Right lung (tissue), 5 donors: ENCODE results near the gene IL17D. TPM values are rescaled to one million over a fixed set of nuclear protein-coding genes. Genes with fewer than 3 reads are reported as not detected.
"Not testable (repeated sequence)": the region's sequence is repeated elsewhere in the genome, so short reads cannot be mapped to it uniquely, and the experiment has no call there.

Source experiments
- DNase-seq, 2 donors: peaks; one replicate each; pipeline ENCODE4 v3.0.0-alpha.2; 2013
- polyA plus RNA-seq, 5 donors: library from polyadenylated mRNA; unstranded; fragments of 120-200 nt; gene quantifications; one replicate each; pipeline versions ENCODE4 v1.2.1 to v1.2.3, GENCODE V29; 2013; ENCODE audit warnings: inconsistent platforms in 1 of 5, low replicate concordance in 1 of 5; ENCODE audit not compliant: insufficient read length in 5 of 5, insufficient read depth in 1 of 5

IL17D gene
- polyA plus RNA-seq, 5 donors, result 8.0 to 13.3 (median 9.1) TPM

- no peak for DNase-seq
These were observed 14.4 kb downstream of the IL17D start for GRCh38 chr13:20717581-20718542.

GRCh38 chr13:20718958-20719566, 15.6 kb downstream of the IL17D start:
- no peak for DNase-seq

GRCh38 chr13:20719783-20720182, 16.3 kb downstream of the IL17D start:
- no peak for DNase-seq

DNA sequence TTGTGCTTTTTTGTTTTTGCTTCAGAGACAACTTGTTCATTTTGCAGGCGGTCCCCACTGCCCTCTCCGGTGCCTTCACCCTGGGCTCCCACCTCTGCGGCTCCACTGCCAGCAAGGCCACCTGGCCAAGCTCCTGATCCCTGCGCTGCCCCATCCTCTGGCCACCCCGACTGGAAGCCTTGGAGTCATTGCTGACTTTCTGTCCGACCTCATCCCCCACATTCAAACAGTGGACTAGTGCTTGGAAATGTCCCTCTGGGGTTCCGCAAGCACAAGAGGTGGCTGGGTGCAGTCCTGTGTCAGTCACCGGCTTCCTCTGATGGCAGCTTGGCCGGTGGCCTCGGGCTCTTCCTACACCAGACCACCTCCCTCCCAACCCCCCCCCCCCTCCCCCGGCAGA, 17.0 kb downstream of the IL17D start:
- DNase-seq, result no peak

DNA sequence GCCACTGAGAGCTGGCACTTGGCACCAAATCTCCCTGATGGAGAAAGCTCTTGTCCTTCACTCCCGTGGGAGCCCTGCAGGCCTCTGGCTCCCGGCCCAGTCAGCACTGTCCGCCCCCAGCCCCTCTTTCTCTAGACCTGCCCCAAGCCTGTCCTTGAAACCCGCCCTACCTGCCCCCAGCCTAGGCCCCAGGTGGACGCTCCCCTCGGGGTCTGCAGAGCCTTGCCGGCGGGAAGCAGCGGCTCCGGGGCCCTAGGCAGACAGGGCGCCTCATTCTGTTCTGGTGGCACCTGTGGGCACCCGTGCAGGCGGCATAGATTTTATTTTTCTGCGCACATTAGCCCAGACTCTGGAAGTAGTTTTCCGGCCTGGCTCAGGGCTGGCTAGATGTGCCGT, 17.6 kb downstream of the IL17D start:
- DNase-seq, result no peak

DNA sequence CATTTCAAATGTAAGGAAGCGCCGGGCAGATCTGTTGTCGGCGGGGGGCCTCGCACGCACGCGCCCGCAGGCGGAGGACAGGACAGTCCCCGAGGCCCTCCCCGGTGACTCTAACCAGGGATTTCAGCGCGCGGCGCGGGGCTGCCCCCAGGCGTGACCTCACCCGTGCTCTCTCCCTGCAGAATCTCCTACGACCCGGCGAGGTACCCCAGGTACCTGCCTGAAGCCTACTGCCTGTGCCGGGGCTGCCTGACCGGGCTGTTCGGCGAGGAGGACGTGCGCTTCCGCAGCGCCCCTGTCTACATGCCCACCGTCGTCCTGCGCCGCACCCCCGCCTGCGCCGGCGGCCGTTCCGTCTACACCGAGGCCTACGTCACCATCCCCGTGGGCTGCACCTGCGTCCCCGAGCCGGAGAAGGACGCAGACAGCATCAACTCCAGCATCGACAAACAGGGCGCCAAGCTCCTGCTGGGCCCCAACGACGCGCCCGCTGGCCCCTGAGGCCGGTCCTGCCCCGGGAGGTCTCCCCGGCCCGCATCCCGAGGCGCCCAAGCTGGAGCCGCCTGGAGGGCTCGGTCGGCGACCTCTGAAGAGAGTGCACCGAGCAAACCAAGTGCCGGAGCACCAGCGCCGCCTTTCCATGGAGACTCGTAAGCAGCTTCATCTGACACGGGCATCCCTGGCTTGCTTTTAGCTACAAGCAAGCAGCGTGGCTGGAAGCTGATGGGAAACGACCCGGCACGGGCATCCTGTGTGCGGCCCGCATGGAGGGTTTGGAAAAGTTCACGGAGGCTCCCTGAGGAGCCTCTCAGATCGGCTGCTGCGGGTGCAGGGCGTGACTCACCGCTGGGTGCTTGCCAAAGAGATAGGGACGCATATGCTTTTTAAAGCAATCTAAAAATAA, 18.2 kb downstream of the IL17D start:
- peak in 1 of 2 donors; percentile 40 for DNase-seq

- DNase-seq, result no peak
These were observed 24.4 kb downstream of the IL17D start for GRCh38 chr13:20727856-20728255.

GRCh38 chr13:20728579-20729311, 25.2 kb downstream of the IL17D start:
- DNase-seq, result no peak

GRCh38 chr13:20729633-20730585, 26.4 kb downstream of the IL17D start:
- no peak for DNase-seq

- DNase-seq, result no peak
These were observed 35.1 kb downstream of the IL17D start for GRCh38 chr13:20738616-20739015.

DNA sequence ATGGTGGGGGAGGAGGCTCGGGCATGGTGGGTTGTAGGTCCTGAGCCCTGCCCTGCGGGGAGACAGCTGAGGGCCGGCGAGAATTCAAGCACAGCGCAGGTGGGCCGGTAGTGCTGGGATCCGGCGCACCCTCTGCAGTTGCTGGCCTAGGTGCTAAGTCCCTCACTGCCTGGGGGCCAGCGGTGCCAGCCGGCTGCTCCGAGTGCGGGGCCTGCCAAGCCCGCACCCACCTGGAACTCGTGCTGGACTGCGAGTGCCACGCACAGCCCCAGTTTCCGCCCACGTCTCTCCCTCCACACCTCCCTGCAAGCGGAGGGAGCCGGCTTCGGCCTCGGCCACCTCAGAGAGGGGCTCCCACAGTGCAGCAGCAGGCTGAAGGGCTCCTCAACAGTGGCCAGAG, 36.5 kb downstream of the IL17D start:
- DNase-seq, result no peak

DNA sequence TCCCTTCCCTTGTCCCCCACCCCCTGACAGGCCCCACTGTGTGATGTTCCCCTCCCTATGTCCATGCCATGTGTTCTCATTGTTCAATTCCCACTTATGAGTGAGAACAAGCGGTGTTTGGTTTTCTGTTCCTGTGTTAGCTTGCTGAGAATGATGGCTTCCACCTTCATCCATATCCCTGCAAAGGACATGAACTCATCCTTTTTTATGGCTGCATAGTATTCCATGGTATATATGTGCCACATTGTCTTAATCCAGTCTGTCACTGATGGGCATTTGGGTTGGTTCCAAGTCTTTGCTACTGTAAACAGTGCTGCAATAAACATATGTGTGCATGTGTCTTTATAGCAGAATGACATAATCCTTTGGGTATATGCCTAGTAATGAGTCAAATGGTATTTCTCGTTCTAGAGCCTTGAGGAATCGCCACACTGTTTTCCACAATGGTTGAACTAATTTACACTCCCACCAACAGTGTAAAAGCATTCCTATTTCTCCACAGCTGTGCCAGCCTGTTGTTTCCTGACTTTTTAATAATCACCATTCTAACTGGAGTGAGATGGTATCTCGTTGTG, 40.4 kb downstream of the IL17D start:
- not testable (repeated sequence) for DNase-seq

DNA sequence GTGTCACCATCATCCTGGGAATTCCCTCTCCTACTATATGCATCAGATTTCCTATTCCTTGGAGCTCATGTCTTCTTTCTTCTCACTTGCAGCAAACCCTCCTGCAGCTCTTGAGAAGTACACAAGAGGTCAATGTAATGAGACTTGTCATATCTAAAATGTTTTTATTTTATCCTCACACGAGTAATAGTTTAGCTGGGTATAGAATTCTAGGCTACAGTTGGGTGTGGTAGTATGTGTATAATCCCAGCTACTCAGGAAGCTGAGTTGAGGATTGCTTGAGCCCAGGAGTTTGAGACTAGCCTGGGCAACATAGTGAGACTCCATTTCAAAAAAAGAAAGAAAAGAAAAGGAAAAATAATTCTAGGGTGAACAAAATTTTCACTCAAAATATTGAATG, 45.9 kb downstream of the IL17D start:
- no peak for DNase-seq

GRCh38 chr13:20754009-20754408, 50.5 kb downstream of the IL17D start:
- DNase-seq, result no peak

DNA sequence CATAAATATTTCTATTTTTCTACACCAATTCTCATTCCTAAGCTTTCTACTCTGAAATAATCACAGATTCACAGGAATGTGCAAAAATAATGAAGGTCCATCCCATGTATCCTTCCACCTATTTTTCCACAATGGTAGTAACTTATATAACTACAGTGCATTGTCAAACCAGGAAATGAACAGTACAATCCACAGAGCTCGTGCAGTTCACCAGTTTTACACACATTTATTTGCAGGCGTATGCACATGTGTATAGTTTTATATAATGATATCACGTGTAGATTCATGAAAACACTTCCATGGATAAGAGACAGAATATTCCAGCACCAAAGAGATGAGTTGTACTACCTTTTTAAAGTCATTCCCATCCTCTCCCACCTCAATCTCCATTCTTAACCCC, 57.4 kb downstream of the IL17D start:
- DNase-seq, result no peak

DNA sequence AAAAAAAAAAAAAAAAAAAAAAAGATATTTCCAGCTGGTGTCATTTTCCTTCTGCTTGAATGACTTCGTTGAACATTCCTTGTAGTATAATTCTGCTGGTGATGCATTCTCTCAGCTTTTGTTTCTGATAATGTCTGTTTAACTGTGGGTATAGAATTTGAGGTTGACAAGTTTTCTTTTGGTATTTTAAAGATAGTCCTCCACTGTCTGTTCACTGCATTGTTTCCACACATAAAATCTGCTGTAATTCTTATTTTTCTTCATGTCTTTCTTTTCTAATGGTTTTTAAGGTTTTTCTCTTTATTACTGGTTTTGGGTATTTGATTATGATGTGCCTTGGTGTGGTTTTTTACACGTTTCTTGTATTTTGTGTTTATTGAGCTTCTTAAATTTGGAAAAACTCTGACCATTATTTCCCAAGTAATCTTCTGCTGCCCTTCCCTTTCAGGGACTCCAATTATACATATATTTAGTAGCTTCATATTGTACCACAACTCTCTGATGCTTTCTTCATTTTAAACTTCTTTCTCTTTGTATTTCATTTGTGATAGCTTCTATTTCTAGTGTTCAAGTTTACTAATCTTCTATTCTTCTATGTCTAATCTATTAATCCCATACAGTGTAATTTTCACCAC, 63.9 kb downstream of the IL17D start:
- no peak for DNase-seq

DNA sequence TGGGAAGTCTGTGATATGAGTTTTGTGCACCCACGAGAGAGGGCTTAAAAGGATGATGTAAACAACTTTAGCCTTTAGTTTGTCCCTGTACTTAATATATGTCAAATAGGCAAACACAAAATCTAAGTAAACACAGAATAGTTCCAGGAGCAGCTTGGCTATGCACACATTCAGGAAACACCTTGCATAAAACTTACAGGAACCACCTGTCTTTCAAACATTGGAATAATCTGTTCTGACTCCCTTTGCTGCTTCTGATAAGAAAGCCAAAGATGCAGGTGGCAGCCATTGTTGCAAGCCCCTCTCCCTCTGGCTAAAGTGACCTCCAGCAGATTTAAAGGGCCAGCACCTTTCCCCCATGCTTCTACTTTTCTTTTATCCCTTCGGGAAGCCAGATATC, 65.6 kb downstream of the IL17D start:
- DNase-seq, result no peak

DNA sequence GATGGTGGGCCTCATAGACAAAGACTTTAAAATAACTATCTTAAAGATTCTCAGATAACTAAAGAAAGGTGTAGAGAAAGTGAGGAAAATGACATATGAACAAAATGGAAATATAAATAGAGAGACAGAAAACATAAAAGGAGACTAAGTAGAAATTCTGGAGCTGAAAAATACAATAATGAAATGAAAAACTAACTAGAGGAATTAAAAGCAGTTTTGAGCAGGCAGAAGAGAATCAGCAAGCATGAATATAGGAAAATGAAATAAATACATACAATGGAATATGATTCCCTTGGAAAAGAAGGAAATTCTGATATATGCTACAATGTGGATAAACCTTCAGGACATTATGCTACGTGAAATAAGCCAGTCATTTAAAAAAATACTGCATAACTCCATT, 66.3 kb downstream of the IL17D start:
- DNase-seq, result no peak
